Gastroesophageal sphincter (tissue), 3 donors: ENCODE results near the gene TPP2.

Experiments
- CTCF ChIP-seq, 4 experiments: fragments of 200-600 bp in 2 of 4; fragments of 450-650 bp in 2 of 4; sonication (generic) in 1 of 4; IDR thresholded peaks; one replicate each; pipeline ENCODE4 v1.5.1; 2017 to 2019; ENCODE audit warnings: antibody characterized with exemption in 4 of 4, mild to moderate bottlenecking in 2 of 4, moderate library complexity in 2 of 4
- POLR2A ChIP-seq, 2 donors: fragments of 450-650 bp; IDR thresholded peaks; one replicate each; pipeline ENCODE4 v1.6.1; 2017; ENCODE audit warnings: antibody characterized with exemption in 2 of 2, mild to moderate bottlenecking in 2 of 2, moderate library complexity in 1 of 2

GRCh38 chr13:102658660-102659059 is 61.9 kb downstream of the TPP2 start:
- TF ChIP-seq POLR2A (IDR thresholded peaks at IDR 0.05) = no peak
- no peak for TF ChIP-seq CTCF (IDR thresholded peaks at IDR 0.05)
